Measurements from ENCODE around the gene CUL1.

GRCh38 chr7:148772297-148773089 lies 73.8 kb downstream of the CUL1 start:
- TF ChIP-seq CTCF (IDR thresholded peaks at IDR 0.05) = no peak
- no peak for TF ChIP-seq POLR2A (IDR thresholded peaks at IDR 0.05)
